Measurements from ENCODE around the gene C1orf21. TPM values are rescaled to one million over a fixed set of nuclear protein-coding genes. Genes with fewer than 3 reads are reported as not detected.

The C1orf21 gene
- total RNA-seq, 1 donor from 2014 or later: 2.6 TPM

DNA sequence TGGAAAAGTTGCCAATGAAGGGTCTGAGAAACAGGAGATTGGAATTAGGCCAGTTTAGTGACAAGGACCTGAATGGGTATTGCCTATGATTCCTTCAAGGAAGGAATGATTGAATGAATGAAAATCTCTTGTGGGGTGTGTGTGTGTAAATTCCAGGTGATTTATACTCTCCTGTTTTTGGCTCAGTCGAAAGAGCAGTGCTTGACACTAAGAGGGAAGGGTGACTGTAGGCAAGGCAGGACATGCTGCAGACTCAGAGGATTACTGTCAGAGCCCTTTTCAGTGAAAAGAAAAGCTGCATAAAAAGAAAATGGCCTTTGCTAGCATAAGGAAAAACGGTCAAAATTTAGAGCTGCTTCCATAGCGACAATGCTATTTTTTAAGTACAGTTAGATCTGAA, 30.1 kb downstream of the C1orf21 start:
- H3K27me3 ChIP-seq (ENCODE audit: control insufficient read depth, insufficient read depth, low read length): no peaks in the 10 kb centered on the region
- TF ChIP-seq, protein P1, sequence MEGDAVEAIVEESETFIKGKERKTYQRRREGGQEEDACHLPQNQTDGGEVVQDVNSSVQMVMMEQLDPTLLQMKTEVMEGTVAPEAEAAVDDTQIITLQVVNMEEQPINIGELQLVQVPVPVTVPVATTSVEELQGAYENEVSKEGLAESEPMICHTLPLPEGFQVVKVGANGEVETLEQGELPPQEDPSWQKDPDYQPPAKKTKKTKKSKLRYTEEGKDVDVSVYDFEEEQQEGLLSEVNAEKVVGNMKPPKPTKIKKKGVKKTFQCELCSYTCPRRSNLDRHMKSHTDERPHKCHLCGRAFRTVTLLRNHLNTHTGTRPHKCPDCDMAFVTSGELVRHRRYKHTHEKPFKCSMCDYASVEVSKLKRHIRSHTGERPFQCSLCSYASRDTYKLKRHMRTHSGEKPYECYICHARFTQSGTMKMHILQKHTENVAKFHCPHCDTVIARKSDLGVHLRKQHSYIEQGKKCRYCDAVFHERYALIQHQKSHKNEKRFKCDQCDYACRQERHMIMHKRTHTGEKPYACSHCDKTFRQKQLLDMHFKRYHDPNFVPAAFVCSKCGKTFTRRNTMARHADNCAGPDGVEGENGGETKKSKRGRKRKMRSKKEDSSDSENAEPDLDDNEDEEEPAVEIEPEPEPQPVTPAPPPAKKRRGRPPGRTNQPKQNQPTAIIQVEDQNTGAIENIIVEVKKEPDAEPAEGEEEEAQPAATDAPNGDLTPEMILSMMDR (IDR thresholded peaks at IDR 0.05; ENCODE audit: insufficient read depth, low read length, poor library complexity, severe bottlenecking): no peak
- DNase-seq (ENCODE audit: low read depth): no peak
- no peak overlapping the region for H3K4me3 ChIP-seq (ENCODE audit: low read depth, low read length)
- no peaks in the 10 kb centered on the region for H3K36me3 ChIP-seq (ENCODE audit: control insufficient read depth, insufficient read depth, low read length)

DNA sequence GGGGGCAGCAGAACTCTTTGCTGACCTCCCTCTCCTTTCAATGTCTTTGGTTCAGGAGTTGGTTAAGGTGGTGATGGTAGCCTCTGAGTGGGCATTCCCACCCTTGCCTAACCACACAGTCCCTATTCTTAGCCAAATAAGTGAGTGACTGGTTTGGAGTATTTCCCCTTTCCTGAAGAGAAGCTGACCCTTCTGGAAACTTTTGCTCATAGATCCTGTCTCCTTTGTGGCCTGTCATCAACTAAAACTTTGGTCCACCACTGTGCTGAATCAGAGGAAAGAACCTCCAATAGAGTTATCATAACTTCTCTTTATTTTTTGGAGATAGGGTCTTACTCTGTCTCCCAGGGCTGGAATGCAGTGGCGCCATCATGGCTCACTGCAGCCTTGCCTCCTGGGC, 31.1 kb downstream of the C1orf21 start:
- DNase-seq (ENCODE audit: low read depth): no peak
- Histone ChIP-seq H3K36me3 (ENCODE audit: control insufficient read depth, insufficient read depth, low read length) (no peaks in the 10 kb centered on the region), H3K4me3 (ENCODE audit: low read depth, low read length) (no peak overlapping the region), H3K27me3 (ENCODE audit: control insufficient read depth, insufficient read depth, low read length) (no peaks in the 10 kb centered on the region)
- TF ChIP-seq, protein P1 (IDR thresholded peaks at IDR 0.05; ENCODE audit: insufficient read depth, low read length, poor library complexity, severe bottlenecking): no peak

DNA sequence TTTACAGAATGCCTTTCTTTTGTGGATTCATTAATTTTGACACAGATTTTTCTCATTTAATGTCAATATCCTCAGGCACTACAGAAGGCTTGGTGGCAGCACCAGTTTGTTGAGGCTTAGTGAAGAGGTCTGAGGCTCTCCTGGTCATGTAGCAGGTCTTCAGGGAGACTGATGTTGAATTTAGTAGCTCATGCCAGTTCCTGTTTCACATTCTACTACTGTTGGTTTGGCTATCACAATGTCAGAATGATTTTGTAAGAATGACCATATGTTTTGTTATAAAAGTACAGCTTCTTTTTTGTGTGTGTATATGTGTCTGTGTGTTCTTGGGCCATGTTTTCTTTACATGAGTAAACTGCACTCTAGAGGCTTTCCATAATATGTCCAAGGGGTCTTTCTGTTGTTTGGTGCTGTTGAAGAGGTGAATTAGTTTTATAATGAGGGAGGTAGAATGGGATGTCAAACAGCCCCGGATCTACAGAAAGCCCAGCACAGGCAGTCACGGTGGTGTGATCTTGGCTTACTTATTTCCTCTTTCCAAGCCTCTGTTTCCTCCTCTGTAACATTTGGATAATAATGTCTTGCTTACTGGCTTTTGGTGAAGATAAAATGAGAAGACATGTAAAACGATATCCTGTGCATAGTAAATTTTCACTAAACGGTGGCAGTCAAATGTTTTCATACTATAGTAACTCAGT, 32.0 kb downstream of the C1orf21 start:
- TF ChIP-seq, protein P1 (IDR thresholded peaks at IDR 0.05; ENCODE audit: insufficient read depth, low read length, poor library complexity, severe bottlenecking): no peak
- Histone ChIP-seq H3K27me3 (ENCODE audit: control insufficient read depth, insufficient read depth, low read length) (no peaks in the 10 kb centered on the region), H3K36me3 (ENCODE audit: control insufficient read depth, insufficient read depth, low read length) (no peaks in the 10 kb centered on the region), H3K4me3 (ENCODE audit: low read depth, low read length) (no peak overlapping the region)
- no peak for DNase-seq (ENCODE audit: low read depth)

DNA sequence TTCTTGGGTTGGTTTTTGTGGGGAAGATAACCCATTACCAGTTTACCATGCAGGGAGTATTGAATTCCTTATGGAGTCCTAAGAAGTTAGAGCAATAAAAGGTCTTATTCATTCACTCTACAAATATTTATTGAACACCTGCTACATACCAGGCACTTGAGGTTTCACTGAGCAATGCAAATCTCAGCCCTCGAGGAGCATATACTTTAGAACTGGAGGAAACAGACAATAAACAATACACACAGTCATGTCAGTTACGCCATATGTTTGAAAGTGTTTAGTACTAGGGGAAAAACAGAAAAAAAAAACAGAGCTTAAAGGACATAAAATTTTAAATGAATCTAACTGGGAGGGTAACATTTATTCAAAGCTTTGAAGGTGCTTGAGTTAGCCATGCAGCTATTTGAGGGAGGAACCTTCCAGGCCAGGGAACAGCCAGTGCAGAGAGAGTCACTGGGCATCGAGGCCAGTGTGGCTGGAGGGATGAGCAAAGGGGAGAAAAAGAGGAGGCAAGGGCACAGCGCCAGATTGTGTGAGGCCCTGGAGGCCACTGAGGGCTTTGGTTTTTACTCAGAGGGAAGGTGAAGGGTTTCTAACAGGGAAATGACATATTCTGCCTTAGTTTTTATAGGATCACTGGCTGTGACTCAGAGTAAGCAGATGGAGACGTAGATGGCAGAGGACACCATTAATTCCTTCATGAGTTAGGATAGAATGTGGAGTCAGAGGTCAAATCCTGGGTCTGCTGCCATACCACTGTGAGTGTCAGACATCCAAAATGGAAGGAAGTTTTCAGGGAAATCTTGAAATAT, 32.7 kb downstream of the C1orf21 start:
- DNase-seq (ENCODE audit: low read depth): no peak
- no peak overlapping the region for H3K4me3 ChIP-seq (ENCODE audit: low read depth, low read length)
- TF ChIP-seq, protein P1 (IDR thresholded peaks at IDR 0.05; ENCODE audit: insufficient read depth, low read length, poor library complexity, severe bottlenecking): no peak
- H3K27me3 ChIP-seq (ENCODE audit: control insufficient read depth, insufficient read depth, low read length): no peaks in the 10 kb centered on the region
- H3K36me3 ChIP-seq (ENCODE audit: control insufficient read depth, insufficient read depth, low read length): no peaks in the 10 kb centered on the region

DNA sequence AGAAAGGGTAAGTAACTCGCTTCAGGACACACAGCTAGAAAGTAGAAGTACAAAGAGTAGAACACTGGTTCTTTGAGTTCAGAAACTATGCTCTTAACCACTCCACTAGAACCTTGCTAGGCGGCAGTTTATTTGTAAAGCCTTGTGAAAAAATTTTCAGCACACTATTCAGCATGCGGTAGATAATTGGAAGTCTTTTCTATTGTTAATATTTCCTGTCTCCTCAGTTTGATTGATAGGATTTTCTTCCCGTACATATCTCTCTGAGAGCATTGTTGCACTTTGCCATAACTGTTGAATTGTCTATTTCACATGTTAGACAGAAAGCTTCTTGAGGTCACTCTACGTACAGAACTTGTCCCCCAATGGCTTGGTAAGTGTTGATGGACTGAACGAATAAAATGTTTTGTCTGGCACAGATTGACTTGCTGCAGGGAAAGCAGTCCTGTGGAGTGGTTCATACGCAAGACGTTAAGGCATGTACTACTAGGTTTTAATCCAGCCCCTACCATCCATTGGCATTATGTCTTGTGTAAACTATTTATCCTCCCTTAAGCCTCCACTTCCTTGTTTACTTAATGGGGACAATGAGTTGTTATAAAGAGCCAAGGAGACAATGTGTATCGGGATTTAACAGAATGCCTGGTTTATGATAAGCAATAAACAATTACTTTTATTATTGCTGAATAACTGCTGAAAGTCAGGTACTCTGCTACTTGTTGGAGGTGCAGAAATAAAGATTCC, 35.8 kb downstream of the C1orf21 start:
- H3K36me3 ChIP-seq (ENCODE audit: control insufficient read depth, insufficient read depth, low read length): no peaks in the 10 kb centered on the region

More for the DNA sequence above, 35.8 kb downstream of the C1orf21 start:
- TF ChIP-seq, protein P1 (IDR thresholded peaks at IDR 0.05; ENCODE audit: insufficient read depth, low read length, poor library complexity, severe bottlenecking): no peak
- Histone ChIP-seq H3K4me3 (ENCODE audit: low read depth, low read length) (no peak overlapping the region), H3K27me3 (ENCODE audit: control insufficient read depth, insufficient read depth, low read length) (no peaks in the 10 kb centered on the region)
- no peak for DNase-seq (ENCODE audit: low read depth)
